GM18909 (cell line): Measurements from ENCODE around the gene TMEM236.

Experiments
- ATAC-seq: cut with Tn5 transposase; IDR thresholded peaks from one replicate; pipeline ENCODE4 v1.9.1; 2021; ENCODE audit warnings: mild to moderate bottlenecking; ENCODE audit not compliant: unreplicated experiment, poor library complexity

The TMEM236 gene

GRCh38 chr10:17783751-17784150, 31.8 kb downstream of the TMEM236 start:
- no peak for ATAC-seq

GRCh38 chr10:17784688-17785087, 32.7 kb downstream of the TMEM236 start:
- ATAC-seq: no peak

GRCh38 chr10:17785276-17785930, 33.4 kb downstream of the TMEM236 start:
- no peak for ATAC-seq

- no peak for ATAC-seq
Measured at GRCh38 chr10:17787087-17787961, 35.3 kb downstream of the TMEM236 start.

- ATAC-seq: no peak
Measured at GRCh38 chr10:17788646-17789045, 36.6 kb downstream of the TMEM236 start.

- no peak for ATAC-seq
Measured at GRCh38 chr10:17789396-17789795, 37.4 kb downstream of the TMEM236 start.

- ATAC-seq: no peak
Measured at GRCh38 chr10:17790651-17791050, 38.6 kb downstream of the TMEM236 start.

- ATAC-seq: peak; percentile 50
Measured at GRCh38 chr10:17792991-17793390, 41.0 kb downstream of the TMEM236 start.

GRCh38 chr10:17793823-17794644, 42.0 kb downstream of the TMEM236 start:
- ATAC-seq: no peak

GRCh38 chr10:17795083-17795482, 43.1 kb downstream of the TMEM236 start:
- ATAC-seq: no peak

- ATAC-seq: no peak
Measured at GRCh38 chr10:17795813-17796594, 44.0 kb downstream of the TMEM236 start.

- no peak for ATAC-seq
Measured at GRCh38 chr10:17801507-17801906, 49.5 kb downstream of the TMEM236 start.

- ATAC-seq: no peak
Measured at GRCh38 chr10:17802350-17802749, 50.3 kb downstream of the TMEM236 start.

- ATAC-seq: no peak
Measured at GRCh38 chr10:17802976-17803375, 51.0 kb downstream of the TMEM236 start.

- ATAC-seq: peak; percentile 23
Measured at GRCh38 chr10:17805330-17805729, 53.3 kb downstream of the TMEM236 start.

- ATAC-seq: peak; percentile 94
Measured at GRCh38 chr10:17805921-17806577, 54.0 kb downstream of the TMEM236 start.

GRCh38 chr10:17808971-17809841, 57.2 kb downstream of the TMEM236 start, which contains the start of gene MRC1:
Gene MRC1, plus strand, starts transcription at chr10:17809348. Its CDS starts 118 bp downstream, at chr10:17809466.
- no peak for ATAC-seq

GRCh38 chr10:17811146-17811865, 59.3 kb downstream of the TMEM236 start:
- ATAC-seq: no peak
